Cardiac muscle cell (in vitro differentiated cells and primary cell): ENCODE data around the gene NELL2. TPM values are rescaled to one million over a fixed set of nuclear protein-coding genes. Genes with fewer than 3 reads are reported as not detected.

Experiments
- DNase-seq, 2 donors: peaks; one replicate each; pipeline versions ENCODE4 v3.0.0 to v3.0.0-alpha.2; 2010 to 2017; ENCODE audit warnings: low read depth in 1 of 2, low spot score in 1 of 2
- H3K27ac ChIP-seq: fragments of 200-600 bp; sonication (generic); 2 replicates; pipeline ENCODE4 v1.5.1; 2016
- H3K27me3 ChIP-seq: fragments of 200-600 bp; sonication (generic); 2 replicates; pipeline ENCODE4 v1.6.0; 2016; ENCODE audit warnings: control low read depth
- H3K36me3 ChIP-seq: fragments of 200-600 bp; sonication (generic); 2 replicates; pipeline ENCODE4 v1.5.1; 2016; ENCODE audit warnings: control low read depth
- H3K4me1 ChIP-seq: fragments of 200-600 bp; sonication (generic); 2 replicates; pipeline ENCODE4 v1.8.1; 2017; ENCODE audit warnings: low read depth, mild to moderate bottlenecking, mixed run types
- H3K4me3 ChIP-seq: fragments of 200-600 bp; sonication (generic); 2 replicates; pipeline ENCODE4 v1.5.1; 2016; ENCODE audit warnings: mild to moderate bottlenecking
- H3K9me3 ChIP-seq: fragments of 200-600 bp; sonication (generic); 2 replicates; pipeline ENCODE4 v1.5.1; 2017; ENCODE audit warnings: low read depth, mild to moderate bottlenecking, control low read depth
- CTCF ChIP-seq: IDR thresholded peaks from 2 replicates; pipeline ENCODE4 v1.5.1; 2012; ENCODE audit warnings: low read depth, mild to moderate bottlenecking, low read length
- polyA plus RNA-seq: library from polyadenylated mRNA; unstranded; fragments of >200 nt; fragmentation: Nextera tagmentation; extraction: Ambion mirVana; gene quantifications from 2 replicates; pipeline ENCODE4 v1.2.1, GENCODE V29; 2016
- total RNA-seq: library from RNA; depleted of rRNA; stranded (reverse); fragments of >200 nt; gene quantifications from 2 replicates; pipeline ENCODE4 v1.2.3, GENCODE V29; 2016

NELL2 gene
- total and polyA plus RNA-seq, 2 experiments from 2014 or later, result 1.6 to 3.3 TPM

- Histone ChIP-seq H3K9me3 (no peaks in the 10 kb centered on the region), H3K4me3 (no peak overlapping the region), H3K4me1 (no peaks in the 10 kb centered on the region), H3K36me3 (no peaks in the 10 kb centered on the region), H3K27ac (no peak overlapping the region), H3K27me3 (no peaks in the 10 kb centered on the region)
- DNase-seq, result no peak
- no peak for TF ChIP-seq CTCF
These were observed 286.4 kb downstream of the NELL2 start for GRCh38 chr12:44589697-44590096.

- no peaks in the 10 kb centered on the region for H3K36me3 ChIP-seq
- H3K27me3 ChIP-seq, result no peaks in the 10 kb centered on the region
- H3K9me3 ChIP-seq, result no peaks in the 10 kb centered on the region
- no peaks in the 10 kb centered on the region for H3K4me1 ChIP-seq
- H3K4me3 ChIP-seq, result no peak overlapping the region
- DNase-seq, result no peak
- TF ChIP-seq CTCF, result no peak
- no peak overlapping the region for H3K27ac ChIP-seq
These were observed 287.5 kb downstream of the NELL2 start for GRCh38 chr12:44588651-44589050.

- Histone ChIP-seq H3K36me3 (no peaks in the 10 kb centered on the region), H3K27ac (no peak overlapping the region), H3K4me1 (no peaks in the 10 kb centered on the region), H3K27me3 (no peaks in the 10 kb centered on the region), H3K9me3 (no peaks in the 10 kb centered on the region), H3K4me3 (no peak overlapping the region)
- TF ChIP-seq CTCF, result no peak
- no peak for DNase-seq
These were observed 291.5 kb downstream of the NELL2 start for GRCh38 chr12:44584625-44585024.

GRCh38 chr12:44582521-44582920 is 293.6 kb downstream of the NELL2 start:
- H3K9me3 ChIP-seq, result no peaks in the 10 kb centered on the region
- H3K27ac ChIP-seq, result no peak overlapping the region
- TF ChIP-seq CTCF, result no peak
- no peaks in the 10 kb centered on the region for H3K4me1 ChIP-seq
- no peaks in the 10 kb centered on the region for H3K27me3 ChIP-seq
- no peak for DNase-seq
- no peaks in the 10 kb centered on the region for H3K36me3 ChIP-seq
- H3K4me3 ChIP-seq, result no peak overlapping the region

- H3K4me3 ChIP-seq, result no peak overlapping the region
- no peaks in the 10 kb centered on the region for H3K36me3 ChIP-seq
- H3K4me1 ChIP-seq, result no peaks in the 10 kb centered on the region
- no peak for DNase-seq
- H3K9me3 ChIP-seq, result no peaks in the 10 kb centered on the region
- no peak for TF ChIP-seq CTCF
- H3K27ac ChIP-seq, result no peak overlapping the region
- H3K27me3 ChIP-seq, result no peaks in the 10 kb centered on the region
These were observed 294.4 kb downstream of the NELL2 start for GRCh38 chr12:44581642-44582242.
